A549 (cell line): ENCODE measurements around the gene HOXD8. TPM values are rescaled to one million over a fixed set of nuclear protein-coding genes. Genes with fewer than 3 reads are reported as not detected.

Experiments
- ATAC-seq, 2 experiments: fragments of 200-7000 bp in 1 of 2; fragments of >200 bp in 1 of 2; cut with Nextera tagmentation in 1 of 2; cut with Tn5 transposase in 1 of 2; 3 replicates each; pipeline versions ENCODE4 v1.8.0 to v1.9.1; 2018 to 2020; ENCODE audit warnings: mild to moderate bottlenecking in 1 of 2, moderate library complexity in 1 of 2
- CTCF ChIA-PET: fragments of 300-600 bp; sonication (Branson Sonifier 250); formaldehyde crosslinking; extraction: SDS; loops from one replicate; lab custom pipeline; 2021; ENCODE audit warnings: antibody characterized with exemption, inconsistent platforms; lab: Yijun Ruan, JAX
- POLR2A ChIA-PET: fragments of 350-600 bp; formaldehyde crosslinking; extraction: SDS; loops from one replicate; lab custom pipeline; 2021; ENCODE audit warnings: antibody characterized with exemption, inconsistent platforms; lab: Yijun Ruan, JAX
- DNase-seq, 2 experiments: peaks; one replicate each; pipeline versions ENCODE4 v3.0.0 to v3.0.0-alpha.2; 2011 to 2016; ENCODE audit warnings: low read depth in 1 of 2, low spot score in 1 of 2
- FAIRE-seq: peaks from 2 replicates; lab custom pipeline; 2011; peaks lifted over from hg19 to GRCh38; lab: Jason Lieb, UNC
- H3K27ac ChIP-seq, 2 experiments: fragments of >200 bp; sonication (Bioruptor Twin); formaldehyde crosslinking; 3 replicates each; pipeline ENCODE4 v1.5.1; 2016 to 2017
- H3K4me1 ChIP-seq: fragments of >200 bp; sonication (Bioruptor Twin); formaldehyde crosslinking; 3 replicates; pipeline ENCODE4 v1.6.1; 2016
- H3K4me2 ChIP-seq: fragments of >200 bp; sonication (Bioruptor Twin); formaldehyde crosslinking; 3 replicates; pipeline ENCODE4 v1.6.1; 2016
- H3K4me3 ChIP-seq: fragments of >200 bp; sonication (Bioruptor Twin); formaldehyde crosslinking; 3 replicates; pipeline ENCODE4 v1.5.1; 2016
- H3K9me3 ChIP-seq: fragments of >200 bp; sonication (Bioruptor Twin); formaldehyde crosslinking; 3 replicates; pipeline ENCODE4 v1.6.1; 2016
- ATOH8 ChIP-seq: fragments of 250-450 bp; sonication (Bioruptor Pico); IDR thresholded peaks from 2 replicates; pipeline ENCODE4 v1.5.0; 2020; ENCODE audit warnings: low read depth, mild to moderate bottlenecking, moderate library complexity
- CTCF ChIP-seq: fragments of >200 bp; sonication (Bioruptor Twin); formaldehyde crosslinking; IDR thresholded peaks from 3 replicates; pipeline ENCODE4 v1.5.1; 2016
- EHMT2 ChIP-seq: fragments of 200-600 bp; sonication (generic); IDR thresholded peaks from 2 replicates; pipeline ENCODE4 v1.6.1; 2016; ENCODE audit warnings: antibody characterized with exemption, low read depth, mild to moderate bottlenecking, moderate library complexity
- EP300 ChIP-seq, 2 experiments: fragments of >200 bp; sonication (Bioruptor Twin); formaldehyde crosslinking; IDR thresholded peaks; 2 replicates in 1 of 2; 3 replicates in 1 of 2; pipeline ENCODE4 v1.6.1; 2016 to 2017
- FOSB ChIP-seq: fragments of 250-450 bp; sonication (Bioruptor Pico); IDR thresholded peaks from 2 replicates; pipeline ENCODE4 v1.5.0; 2020; ENCODE audit warnings: mild to moderate bottlenecking, moderate library complexity
- HEYL ChIP-seq: fragments of 250-450 bp; sonication (Bioruptor Pico); IDR thresholded peaks from 2 replicates; pipeline ENCODE4 v1.8.0; 2021; ENCODE audit warnings: mild to moderate bottlenecking, moderate library complexity
- HOXB5 ChIP-seq: fragments of 250-450 bp; sonication (Bioruptor Pico); IDR thresholded peaks from 2 replicates; pipeline ENCODE4 v1.5.0; 2020; ENCODE audit warnings: mild to moderate bottlenecking, moderate library complexity
- JUN ChIP-seq, 2 experiments: fragments of >200 bp; sonication (Bioruptor Twin); formaldehyde crosslinking; IDR thresholded peaks; 2 replicates in 1 of 2; 3 replicates in 1 of 2; pipeline ENCODE4 v1.6.1; 2016 to 2017
- MAFK ChIP-seq: fragments of 450-650 bp; IDR thresholded peaks from 2 replicates; pipeline ENCODE4 v1.6.1; 2014; ENCODE audit not compliant: partially characterized antibody
- MAX ChIP-seq: IDR thresholded peaks from 2 replicates; pipeline ENCODE4 v1.6.1; 2012
- NPAS2 ChIP-seq: fragments of 250-450 bp; sonication (Bioruptor Pico); IDR thresholded peaks from 2 replicates; pipeline ENCODE4 v1.8.0; 2022; ENCODE audit warnings: mild to moderate bottlenecking, moderate library complexity, borderline replicate concordance
- PHF8 ChIP-seq: fragments of 200-600 bp; sonication (generic); IDR thresholded peaks from 2 replicates; pipeline ENCODE4 v1.6.1; 2016; ENCODE audit warnings: low read depth, mild to moderate bottlenecking, antibody characterized with exemption, moderate library complexity, borderline replicate concordance
- RAD21 ChIP-seq, 2 experiments: fragments of >200 bp in 1 of 2; sonication (Bioruptor Twin) in 1 of 2; formaldehyde crosslinking in 1 of 2; IDR thresholded peaks in 1 of 2; conservative IDR thresholded peaks in 1 of 2; 2 replicates in 1 of 2; 3 replicates in 1 of 2; pipeline ENCODE4 v1.6.1; 2012 to 2018; ENCODE audit warnings: inconsistent platforms in 1 of 2
- RCOR1 ChIP-seq: fragments of 150-350 bp; IDR thresholded peaks from 2 replicates; pipeline ENCODE4 v1.6.1; 2014; ENCODE audit warnings: antibody characterized with exemption, low read length, low read depth
- TFCP2L1 ChIP-seq: fragments of 250-450 bp; sonication (Bioruptor Pico); IDR thresholded peaks from 2 replicates; pipeline ENCODE4 v1.5.0; 2021; ENCODE audit warnings: mild to moderate bottlenecking
- WGBS: methylation state at CpG from one replicate; pipeline ENCODE4 v1.1.6; 2017; ENCODE audit errors: missing lambda C conversion rate; 5-methylcytosine and 5-hydroxymethylcytosine counted together
- polyA plus RNA-seq, 4 experiments: library from polyadenylated mRNA; depleted of rRNA in 3 of 4; stranded (reverse); fragments of >200 nt; fragmentation: RNase III in 1 of 4; extraction: RNeasy Plus Mini Kit Qiagen cat#74134 plus additional on column Dnase treatment in 1 of 4; gene quantifications; 2 replicates in 3 of 4; 3 replicates in 1 of 4; pipeline ENCODE4 v1.2.3, GENCODE V29; 2011 to 2017
- TF ChIP-seq, protein P1 (sequence below): fragments of >200 bp; sonication (Bioruptor Twin); formaldehyde crosslinking; IDR thresholded peaks from 2 replicates; pipeline ENCODE4 v1.6.1; 2016
- TF ChIP-seq, protein P2 (sequence below): IDR thresholded peaks from 2 replicates; pipeline ENCODE4 v1.6.1; 2012; ENCODE audit warnings: low read depth, borderline replicate concordance
- TF ChIP-seq, protein P3 (sequence below): fragments of 450-650 bp; IDR thresholded peaks from 2 replicates; pipeline ENCODE4 v1.6.1; 2014; ENCODE audit warnings: antibody characterized with exemption

Gene HOXD8
- polyA plus RNA-seq, 2 of the 4 experiments (the other 2 are of a cell fraction) = 3.8 to 8.5 TPM

DNA sequence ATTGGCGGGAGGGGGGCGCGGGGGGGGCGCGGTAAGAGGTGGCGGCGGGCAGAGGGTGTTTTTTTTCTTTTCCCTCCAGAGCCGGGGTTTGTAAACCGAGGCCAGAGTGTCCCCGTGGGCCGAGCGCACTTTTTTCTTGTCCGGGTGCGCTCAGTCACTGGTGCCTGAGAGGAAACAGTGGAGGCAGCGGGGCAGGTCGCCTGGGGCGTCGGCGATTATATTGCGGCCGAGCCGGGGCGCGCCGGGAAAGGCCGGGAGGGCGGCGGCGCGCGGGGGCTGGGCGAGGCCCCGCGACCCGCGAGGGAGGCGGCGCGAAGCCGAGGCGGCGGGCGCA, 275 bp downstream of the HOXD8 start:
- ChIA-PET CTCF (interaction anchor here (1.0 to 9.5 kb wide), 7 partner anchors 8 to 685 kb away, joined by 3 to 139 read pairs (median 6); no protein-coding TSS in a partner anchor), POLR2A (interaction anchor here (1.2 kb wide), 1 partner anchor 140 kb away, joined by 3 read pairs; the partner anchor contains the start of gene MTX2)
- FAIRE-seq (no peak), ATAC-seq (peak in 1 of 2 experiments; percentile 52; a peak in 4 of 6 replicates), DNase-seq (no peak)
- peak overlapping the region; percentile 85 for H3K4me2 ChIP-seq
- TF ChIP-seq EHMT2 = no peak
- no peak for TF ChIP-seq PHF8
- no peak for TF ChIP-seq FOSB
- TF ChIP-seq HOXB5 (CRISPR knock-in tag) = no peak
- TF ChIP-seq RCOR1 = no peak
- no peak for TF ChIP-seq ATOH8 (CRISPR knock-in tag)
- TF ChIP-seq RAD21 (conservative IDR thresholded peaks at IDR 0.05 in 1 of 2, IDR thresholded peaks at IDR 0.05 in 1 of 2) = no peak
- no peak for TF ChIP-seq TFCP2L1 (CRISPR knock-in tag)
- TF ChIP-seq, protein P1, sequence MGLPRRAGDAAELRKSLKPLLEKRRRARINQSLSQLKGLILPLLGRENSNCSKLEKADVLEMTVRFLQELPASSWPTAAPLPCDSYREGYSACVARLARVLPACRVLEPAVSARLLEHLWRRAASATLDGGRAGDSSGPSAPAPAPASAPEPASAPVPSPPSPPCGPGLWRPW = no peak
- TF ChIP-seq HEYL (CRISPR knock-in tag) = no peak
- no peak for TF ChIP-seq MAX
- no peak for TF ChIP-seq NPAS2 (CRISPR knock-in tag)
- TF ChIP-seq, protein P2, sequence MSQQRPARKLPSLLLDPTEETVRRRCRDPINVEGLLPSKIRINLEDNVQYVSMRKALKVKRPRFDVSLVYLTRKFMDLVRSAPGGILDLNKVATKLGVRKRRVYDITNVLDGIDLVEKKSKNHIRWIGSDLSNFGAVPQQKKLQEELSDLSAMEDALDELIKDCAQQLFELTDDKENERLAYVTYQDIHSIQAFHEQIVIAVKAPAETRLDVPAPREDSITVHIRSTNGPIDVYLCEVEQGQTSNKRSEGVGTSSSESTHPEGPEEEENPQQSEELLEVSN = no peak
- TF ChIP-seq MAFK = no peak
- no peak for TF ChIP-seq EP300 (IDR thresholded peaks at IDR 0.05)
- TF ChIP-seq, protein P3, sequence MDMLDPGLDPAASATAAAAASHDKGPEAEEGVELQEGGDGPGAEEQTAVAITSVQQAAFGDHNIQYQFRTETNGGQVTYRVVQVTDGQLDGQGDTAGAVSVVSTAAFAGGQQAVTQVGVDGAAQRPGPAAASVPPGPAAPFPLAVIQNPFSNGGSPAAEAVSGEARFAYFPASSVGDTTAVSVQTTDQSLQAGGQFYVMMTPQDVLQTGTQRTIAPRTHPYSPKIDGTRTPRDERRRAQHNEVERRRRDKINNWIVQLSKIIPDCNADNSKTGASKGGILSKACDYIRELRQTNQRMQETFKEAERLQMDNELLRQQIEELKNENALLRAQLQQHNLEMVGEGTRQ = no peak
- peak overlapping the region; percentile 81 for H3K4me3 ChIP-seq
- peak overlapping the region; percentile 88 to 94 for H3K27ac ChIP-seq
- WGBS = 60% methylated on average over 37 of the region's 43 CpGs
- no peaks in the 10 kb centered on the region for H3K9me3 ChIP-seq
- peaks cover 3% of the 10 kb centered on the region; the same call in 1 of the 3 replicates for H3K4me1 ChIP-seq

- ChIA-PET POLR2A (no interaction called here), CTCF (interaction anchor here (0.8 to 9.5 kb wide), 13 partner anchors 9 to 1026 kb away, joined by 3 to 139 read pairs (median 3); no protein-coding TSS in a partner anchor)
- Histone ChIP-seq H3K27ac (peak overlapping the region; percentile 88 to 94), H3K9me3 (no peaks in the 10 kb centered on the region), H3K4me3 (peak overlapping the region; percentile 81), H3K4me2 (peak overlapping the region; percentile 85), H3K4me1 (peaks cover 8% of the 10 kb centered on the region; the same call in 2 of the 3 replicates)
- ATAC-seq (peak; percentile 71 to 77), FAIRE-seq (no peak), DNase-seq (peak; percentile 34 to 59)
- 54% methylated on average over 10 of the region's 100 CpGs for WGBS
- TF ChIP-seq JUN (IDR thresholded peaks at IDR 0.05) (peak in 1 of 2 experiments; percentile 30; a peak in 1 of 5 replicates), PHF8 (peak; percentile 45; the same call in 1 of the 2 replicates), CTCF (peak; percentile 11; the same call in 2 of the 3 replicates), MAX (peak; percentile 35; the same call in 1 of the 2 replicates)
- TF ChIP-seq, protein P3 = no peak
Measured at GRCh38 chr2:176130147-176130956, 847 bp downstream of the HOXD8 start.
